Mesenteric fat pad (tissue), 1 donor: Measurements from ENCODE around the gene SLC5A1. TPM values are rescaled to one million over a fixed set of nuclear protein-coding genes. Genes with fewer than 3 reads are reported as not detected.
"Not testable (repeated sequence)": the region's sequence is repeated elsewhere in the genome, so short reads cannot be mapped to it uniquely, and the experiment has no call there.

Source experiments
- DNase-seq: peaks from one replicate; pipeline ENCODE4 v3.0.0-alpha.2; 2020; ENCODE audit warnings: low spot score
- total RNA-seq: library from RNA; stranded (reverse); fragmentation: NEBNext Ultra II Directional; extraction: Animal tissue kit (Norgen Biotek cat#: 25700); gene quantifications from one replicate; pipeline ENCODE4 v1.2.1, GENCODE V29; 2021
- donor health status: DM: yes; HTN: yes; CAD: no.

The SLC5A1 gene
- total RNA-seq, 1 donor from 2014 or later = 1.2 TPM

DNA sequence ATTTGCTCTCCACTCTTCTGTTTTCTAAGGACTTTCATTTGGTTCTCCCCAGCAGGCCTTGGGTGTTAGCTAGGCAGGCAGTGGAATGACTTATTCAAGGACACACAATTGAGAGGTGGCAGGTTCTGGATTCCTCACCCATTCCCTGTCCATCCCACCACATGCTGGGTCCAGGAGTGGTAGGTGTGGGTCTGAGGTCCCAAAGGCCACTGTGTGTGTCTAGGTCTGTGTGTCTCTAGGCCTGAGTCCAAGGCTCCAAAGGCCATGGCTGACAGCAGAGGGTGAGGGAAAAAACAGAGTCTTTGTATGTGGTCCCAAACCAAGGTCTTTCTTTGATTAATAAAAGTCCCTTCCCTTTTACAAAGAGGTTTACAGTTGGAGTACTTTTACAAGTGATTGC lies 40.8 kb downstream of the SLC5A1 start:
- DNase-seq = no peak

DNA sequence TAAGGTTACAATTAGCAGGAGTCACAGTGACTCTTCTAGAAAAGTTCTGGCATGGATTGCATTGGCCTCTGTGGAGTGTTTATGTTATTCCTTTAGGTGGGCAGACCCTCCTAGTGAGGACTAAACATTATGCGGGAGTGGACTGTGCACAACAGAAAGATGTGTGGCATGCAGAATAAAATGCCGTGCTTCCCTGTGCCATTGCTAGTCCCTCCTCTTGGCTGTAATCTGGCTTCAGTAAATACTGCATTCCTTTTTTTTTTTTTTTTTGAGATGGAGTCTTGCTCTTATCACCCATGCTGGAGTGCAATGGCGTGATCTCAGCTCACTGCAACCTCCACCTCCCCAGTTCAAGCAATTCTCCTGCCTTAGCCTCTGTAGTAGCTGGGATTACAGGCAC lies 45.0 kb downstream of the SLC5A1 start:
- DNase-seq = no peak

DNA sequence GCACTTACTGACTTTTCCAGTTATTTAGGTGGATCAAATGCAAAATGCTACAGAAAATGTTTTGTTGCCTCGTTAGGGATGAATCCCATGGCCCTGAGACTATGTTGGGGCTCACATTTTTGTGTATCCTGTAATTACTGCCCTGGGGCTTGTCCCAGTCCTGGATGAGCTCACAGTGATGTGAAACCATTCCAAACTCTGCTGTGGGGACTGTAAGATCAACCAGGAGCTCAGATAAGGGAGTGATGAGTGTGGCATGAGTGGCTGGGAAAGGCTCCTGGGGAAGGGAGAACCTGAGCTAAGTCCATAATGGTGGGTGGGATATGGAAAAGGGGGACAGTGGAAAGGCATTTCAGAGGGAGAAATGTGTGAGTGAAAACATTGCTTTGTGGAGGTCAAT lies 54.0 kb downstream of the SLC5A1 start:
- DNase-seq = no peak

DNA sequence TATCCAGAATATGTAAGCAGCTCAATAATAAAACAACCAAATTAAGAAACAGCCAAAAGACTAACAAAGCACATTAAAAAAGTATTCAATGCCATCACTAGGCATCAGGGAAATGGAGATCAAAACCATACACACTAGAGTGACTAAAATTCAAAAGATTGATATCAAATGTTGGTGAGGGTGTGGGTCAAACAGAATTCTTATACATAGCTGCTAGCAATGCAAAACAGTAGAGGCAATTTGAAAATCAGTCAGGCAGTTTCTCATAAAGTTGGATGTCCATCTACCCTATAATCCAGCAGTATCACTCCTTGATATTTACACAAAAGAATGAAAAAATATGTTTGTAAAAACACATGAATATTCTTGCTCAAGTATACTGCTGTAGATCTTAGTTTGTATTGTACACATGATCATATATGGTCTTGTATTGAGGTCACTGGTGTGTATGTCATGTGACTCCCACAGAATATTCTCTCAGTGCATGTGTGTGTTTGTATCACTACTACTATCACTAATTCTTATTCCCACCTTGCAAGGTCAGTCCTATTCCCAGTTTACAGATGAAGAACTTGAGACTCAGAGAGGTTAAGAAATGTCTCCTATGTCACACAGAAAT lies 54.9 kb downstream of the SLC5A1 start:
- no peak for DNase-seq

DNA sequence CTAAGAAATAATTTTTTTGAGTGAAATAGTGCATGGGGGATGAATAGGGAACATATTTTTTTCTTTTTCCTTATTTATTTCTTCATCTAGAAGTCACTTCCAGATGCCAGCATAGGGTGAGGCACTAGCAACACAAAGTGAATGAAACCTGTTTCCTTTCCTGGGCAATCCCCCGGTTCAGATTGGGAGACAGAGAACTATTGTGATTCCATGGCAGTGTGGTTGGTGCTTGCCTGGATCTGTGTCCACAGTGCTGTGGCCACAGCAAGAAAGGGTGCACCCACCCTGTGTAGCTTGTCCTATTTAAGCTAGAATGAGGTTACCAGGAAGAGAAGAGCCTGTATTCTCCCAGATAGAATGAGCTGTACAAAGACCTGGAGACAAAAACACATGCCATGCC lies 57.6 kb downstream of the SLC5A1 start:
- no peak for DNase-seq

DNA sequence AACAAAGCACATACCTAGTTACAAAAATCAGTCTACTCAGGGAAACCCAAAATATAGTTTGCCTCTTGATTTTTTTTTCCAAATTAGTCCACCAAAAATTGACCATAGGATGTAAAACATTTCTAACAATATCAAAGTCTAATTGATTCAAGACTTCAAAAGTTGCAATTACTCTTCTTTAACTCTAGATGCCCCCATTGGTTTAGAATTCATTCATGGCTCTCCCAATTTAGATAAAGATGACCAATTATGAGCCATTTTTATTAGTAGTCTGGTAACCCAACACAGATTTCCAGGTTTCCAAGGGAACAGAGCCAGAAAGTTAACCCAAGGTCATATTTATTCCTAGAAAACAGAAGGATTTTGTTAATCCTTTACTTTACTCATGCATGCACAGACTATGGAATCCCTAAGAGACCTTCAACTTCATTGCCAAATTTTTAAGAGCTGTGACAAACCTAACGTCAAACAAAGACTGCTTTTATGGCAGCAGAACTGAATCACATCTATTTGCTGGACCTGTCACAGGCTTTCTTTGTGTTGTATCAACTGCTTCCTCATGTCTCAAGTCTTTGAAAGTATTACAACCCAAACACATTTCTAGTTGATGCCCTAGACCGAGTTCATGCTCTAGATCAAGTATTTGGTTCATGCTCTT lies 60.7 kb downstream of the SLC5A1 start:
- DNase-seq = no peak

DNA sequence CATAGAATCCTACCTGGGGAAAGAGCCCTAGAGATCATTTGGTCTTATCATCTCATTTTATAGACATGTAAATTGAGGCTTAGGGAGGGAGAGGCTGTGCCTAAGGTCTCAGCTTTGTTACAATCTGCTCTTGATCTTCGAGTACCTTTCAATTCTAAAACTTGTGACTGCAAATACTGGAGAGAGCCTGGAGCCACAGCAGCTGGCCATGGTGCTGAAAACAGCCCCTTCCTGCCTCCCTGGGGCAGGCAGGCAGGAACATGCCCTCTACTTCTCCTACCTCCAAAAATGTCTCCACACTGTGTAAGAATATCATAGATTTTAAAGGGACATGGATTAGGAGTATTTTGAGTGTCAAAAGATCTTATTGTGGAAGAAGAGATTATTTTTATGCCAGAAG lies 63.9 kb downstream of the SLC5A1 start:
- DNase-seq = no peak

DNA sequence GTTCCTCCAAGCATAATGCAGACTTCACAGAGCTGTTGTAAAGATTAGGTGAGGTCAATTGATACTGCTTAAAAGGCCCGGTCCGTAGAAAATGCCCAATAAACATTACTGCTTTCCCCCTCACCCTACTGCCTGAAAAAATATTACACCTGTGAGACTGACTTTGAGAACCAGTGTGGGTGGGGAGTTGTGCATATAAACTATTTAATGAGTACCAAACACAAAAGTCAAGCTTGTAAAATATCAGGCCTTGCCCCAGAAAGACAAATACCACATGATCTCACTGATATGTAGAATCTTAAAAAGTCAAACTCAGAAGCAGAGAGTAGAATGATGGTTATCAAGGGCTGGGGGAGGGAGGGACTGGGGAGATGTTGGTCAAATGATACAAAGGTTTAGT lies 69.3 kb downstream of the SLC5A1 start:
- no peak for DNase-seq

- DNase-seq = no peak
Observed at GRCh38 chr22:32119568-32120235, 76.6 kb downstream of the SLC5A1 start.

GRCh38 chr22:32120603-32121002 lies 77.5 kb downstream of the SLC5A1 start:
- DNase-seq = no peak

DNA sequence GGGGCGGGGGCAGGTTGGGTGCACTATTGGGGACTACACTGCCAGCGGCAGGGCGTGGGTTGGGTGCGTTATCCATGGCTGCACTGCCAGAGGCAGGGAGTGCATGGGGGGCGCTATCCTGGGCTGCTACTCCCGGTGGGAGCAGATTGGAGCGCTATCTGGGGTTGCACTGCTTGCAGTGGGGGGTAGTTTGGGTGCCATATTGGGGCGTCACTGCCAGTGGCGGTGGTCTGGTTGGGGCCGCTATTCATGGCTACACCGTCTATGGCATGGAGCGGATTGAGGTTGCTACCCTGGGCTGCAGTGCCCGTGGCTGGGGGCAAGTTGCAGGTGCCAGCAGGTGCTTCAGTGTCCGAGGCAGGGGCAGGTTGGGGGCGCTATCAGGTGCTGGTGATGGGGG lies 79.8 kb downstream of the SLC5A1 start:
- DNase-seq = no peak

- DNase-seq = no peak
Observed at GRCh38 chr22:32123657-32124056, 80.6 kb downstream of the SLC5A1 start.

DNA sequence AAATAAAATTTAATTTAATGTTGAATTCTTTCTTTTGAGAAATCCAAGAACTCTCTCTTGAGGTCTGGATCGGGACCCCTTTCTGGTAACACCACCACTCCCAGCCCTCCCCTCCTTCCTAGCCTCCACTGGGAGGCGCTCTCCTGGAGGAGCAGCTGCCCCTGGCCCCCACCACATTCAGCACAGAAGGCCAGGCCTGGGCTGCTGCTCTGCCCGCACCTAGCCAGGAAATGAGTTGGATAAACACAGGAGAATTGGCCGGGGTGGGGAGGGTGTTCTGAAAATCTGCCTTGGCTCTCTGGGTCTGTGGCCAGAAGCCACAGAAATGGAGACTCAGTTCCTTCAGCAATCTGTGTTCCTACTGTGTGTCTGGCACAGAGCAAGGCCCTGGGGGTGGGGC lies 84.8 kb downstream of the SLC5A1 start:
- DNase-seq = no peak

GRCh38 chr22:32130464-32130863 lies 87.4 kb downstream of the SLC5A1 start:
- no peak for DNase-seq

GRCh38 chr22:32132126-32132525 lies 89.1 kb downstream of the SLC5A1 start:
- DNase-seq = no peak

GRCh38 chr22:32132783-32133182 lies 89.7 kb downstream of the SLC5A1 start:
- DNase-seq = no peak

- DNase-seq = not testable (repeated sequence)
Observed at GRCh38 chr22:32134796-32135195, 91.7 kb downstream of the SLC5A1 start.

DNA sequence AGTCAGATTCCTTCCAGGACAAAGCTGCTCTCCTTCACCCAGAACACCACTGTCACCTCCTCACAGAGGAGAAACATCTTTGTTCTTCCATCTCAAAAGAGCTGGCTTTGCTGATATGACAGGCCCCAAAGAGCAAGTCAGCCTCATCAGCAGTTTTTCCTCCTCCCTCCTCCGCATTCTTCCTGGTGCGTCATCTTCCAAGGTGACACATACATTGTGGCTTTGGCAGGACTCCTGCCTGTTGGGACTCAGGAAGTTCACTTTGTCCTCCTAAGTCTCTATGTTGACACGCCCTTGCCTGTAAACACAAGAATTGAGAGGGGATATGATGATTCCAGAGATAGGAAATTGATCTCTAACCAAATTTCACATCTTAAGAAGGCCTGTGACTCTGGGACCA lies 92.9 kb downstream of the SLC5A1 start:
- DNase-seq = not testable (repeated sequence)

- not testable (repeated sequence) for DNase-seq
Observed at GRCh38 chr22:32136881-32137280, 93.8 kb downstream of the SLC5A1 start.

DNA sequence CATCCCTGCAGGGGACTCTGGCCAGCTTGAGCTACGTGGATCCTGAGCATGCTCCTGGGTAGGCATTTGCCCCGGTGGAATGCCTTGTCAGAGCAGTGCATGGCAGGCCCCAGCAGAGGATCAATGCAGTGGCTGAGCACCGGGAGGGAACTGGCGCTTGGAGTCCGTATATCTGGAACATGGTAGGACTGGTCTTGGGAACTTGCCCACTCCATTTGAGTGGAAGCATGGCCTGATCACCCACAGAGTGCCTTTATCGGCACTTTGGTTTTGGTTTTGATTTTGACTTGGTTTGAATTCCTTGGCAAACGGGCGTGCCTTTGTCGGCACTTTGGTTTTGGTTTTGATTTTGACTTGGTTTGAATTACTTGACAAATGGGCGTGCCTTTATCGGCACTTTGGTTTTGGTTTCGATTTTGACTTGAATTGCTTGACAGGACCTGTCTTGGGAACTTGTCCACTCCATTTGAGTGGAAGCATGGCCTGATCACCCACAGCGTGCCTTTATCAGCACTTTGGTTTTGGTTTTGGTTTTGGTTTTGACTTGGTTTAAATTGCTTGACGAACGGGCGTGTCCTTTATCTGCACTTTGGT lies 94.8 kb downstream of the SLC5A1 start:
- DNase-seq = not testable (repeated sequence)

DNA sequence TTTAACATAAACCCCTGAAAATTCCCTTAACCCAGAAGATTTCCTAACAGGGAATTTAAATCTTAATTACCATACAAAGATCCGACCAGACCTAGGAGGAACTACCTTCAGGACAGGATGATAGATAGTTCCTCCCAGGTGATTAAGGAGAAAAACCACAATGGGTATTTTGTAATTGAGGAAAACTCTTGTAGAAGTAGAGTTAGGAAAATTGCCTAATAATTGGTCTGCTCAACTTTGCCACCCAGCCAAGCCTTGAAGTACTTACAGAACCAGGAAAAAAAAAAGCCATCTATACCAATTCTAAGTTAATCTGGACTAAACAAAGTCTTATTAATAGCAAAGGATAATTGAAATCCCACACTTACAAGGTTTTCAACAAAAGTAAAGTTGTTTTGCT lies 95.5 kb downstream of the SLC5A1 start:
- DNase-seq = not testable (repeated sequence)

DNA sequence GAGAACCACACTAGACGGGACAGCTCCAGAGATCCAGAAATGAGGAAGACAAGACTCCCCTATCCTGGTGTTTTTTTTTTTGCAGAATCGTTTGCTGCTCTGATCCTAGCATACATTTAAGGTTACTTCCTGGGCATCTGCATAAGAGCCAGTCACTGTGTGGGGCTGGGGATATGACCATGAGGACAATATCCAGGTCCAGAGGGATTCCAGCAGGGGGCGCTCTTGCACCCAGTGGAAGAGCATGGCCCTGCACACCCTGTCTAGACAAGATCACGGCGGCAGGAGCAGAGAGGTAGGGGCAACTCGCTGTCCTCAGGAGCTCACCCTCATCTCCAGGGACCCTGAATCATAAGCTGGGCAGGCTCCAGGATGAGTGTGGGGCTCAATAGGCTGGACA lies 97.6 kb downstream of the SLC5A1 start:
- DNase-seq = not testable (repeated sequence)
